GM21786 (cell line): ENCODE measurements around the gene ITK.

Experiments
- ATAC-seq: cut with Tn5 transposase; IDR thresholded peaks from one replicate; pipeline ENCODE4 v1.9.1; 2021; ENCODE audit not compliant: unreplicated experiment

The ITK gene

GRCh38 chr5:157180374-157181264 is at the start of gene ITK:
Gene ITK (plus strand): TSS chr5:157180840. CDS start chr5:157180978, 138 bp downstream.
- ATAC-seq = no peak

- no peak for ATAC-seq
These were observed 49.7 kb upstream of the ITK start for GRCh38 chr5:157130925-157131324.

GRCh38 chr5:157132281-157132612 is 48.4 kb upstream of the ITK start:
- no peak for ATAC-seq

- ATAC-seq = no peak
These were observed 42.9 kb upstream of the ITK start for GRCh38 chr5:157137691-157138090.

- peak; percentile 100 for ATAC-seq
These were observed 38.1 kb upstream of the ITK start, which contains the start of gene MED7 for GRCh38 chr5:157142317-157143126. Gene MED7 (minus strand): TSS chr5:157142865. CDS start chr5:157139431, 3,434 bp downstream.

- ATAC-seq = peak; percentile 27
These were observed 37.3 kb upstream of the ITK start for GRCh38 chr5:157143127-157143971.

- peak; percentile 73 for ATAC-seq
These were observed 31.7 kb upstream of the ITK start for GRCh38 chr5:157148734-157149615.

- ATAC-seq = no peak
These were observed 29.6 kb upstream of the ITK start for GRCh38 chr5:157150995-157151394.

- no peak for ATAC-seq
These were observed 25.3 kb upstream of the ITK start for GRCh38 chr5:157155297-157155696.

GRCh38 chr5:157157293-157157891 is 23.2 kb upstream of the ITK start:
- no peak for ATAC-seq

GRCh38 chr5:157159209-157159751 is 21.4 kb upstream of the ITK start:
- ATAC-seq = no peak

GRCh38 chr5:157160001-157160400 is 20.6 kb upstream of the ITK start:
- no peak for ATAC-seq

GRCh38 chr5:157161996-157162395 is 18.6 kb upstream of the ITK start:
- ATAC-seq = no peak

GRCh38 chr5:157162919-157163510 is 17.6 kb upstream of the ITK start:
- ATAC-seq = no peak

- no peak for ATAC-seq
These were observed 16.1 kb upstream of the ITK start for GRCh38 chr5:157164521-157164920.

- ATAC-seq = no peak
These were observed 15.4 kb upstream of the ITK start for GRCh38 chr5:157165261-157165660.

GRCh38 chr5:157165668-157166067 is 15.0 kb upstream of the ITK start:
- no peak for ATAC-seq

- ATAC-seq = no peak
These were observed 14.1 kb upstream of the ITK start, which contains the start of gene GARIN3 for GRCh38 chr5:157166214-157167213. Gene GARIN3 (minus strand): TSS chr5:157166264. CDS start chr5:157166168, 96 bp downstream.
